Measurements from ENCODE around the gene TCEAL1. TPM values are rescaled to one million over a fixed set of nuclear protein-coding genes. Genes with fewer than 3 reads are reported as not detected.
"Not testable (repeated sequence)": the region's sequence is repeated elsewhere in the genome, so short reads cannot be mapped to it uniquely, and the experiment has no call there.

Gene TCEAL1
- total and polyA plus RNA-seq, 2 of the 13 experiments (the other 11 are each of a cell fraction or from before 2014, with no cell fraction given), result 11.2 to 14.8 TPM

DNA sequence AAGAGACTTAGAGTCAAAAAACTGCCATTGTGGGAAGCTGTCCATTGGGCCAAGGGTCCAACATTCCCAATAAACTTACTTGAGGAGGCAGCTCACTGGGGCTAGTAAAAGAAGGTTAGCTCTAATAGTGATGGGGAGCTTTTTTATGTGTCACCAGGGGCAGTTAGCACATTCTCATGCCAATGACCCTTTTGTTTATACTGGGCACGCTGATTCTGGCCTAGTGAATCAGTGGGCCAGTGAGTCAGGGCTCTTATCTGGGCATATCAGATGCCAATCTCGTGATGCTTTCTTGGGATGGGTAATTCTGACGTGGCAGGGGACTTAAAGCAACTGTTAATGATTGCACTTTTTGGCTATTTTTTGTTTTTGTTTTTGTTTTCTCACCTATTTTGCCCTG lies 27.8 kb downstream of the TCEAL1 start (continued):
- TF ChIP-seq, protein P1, sequence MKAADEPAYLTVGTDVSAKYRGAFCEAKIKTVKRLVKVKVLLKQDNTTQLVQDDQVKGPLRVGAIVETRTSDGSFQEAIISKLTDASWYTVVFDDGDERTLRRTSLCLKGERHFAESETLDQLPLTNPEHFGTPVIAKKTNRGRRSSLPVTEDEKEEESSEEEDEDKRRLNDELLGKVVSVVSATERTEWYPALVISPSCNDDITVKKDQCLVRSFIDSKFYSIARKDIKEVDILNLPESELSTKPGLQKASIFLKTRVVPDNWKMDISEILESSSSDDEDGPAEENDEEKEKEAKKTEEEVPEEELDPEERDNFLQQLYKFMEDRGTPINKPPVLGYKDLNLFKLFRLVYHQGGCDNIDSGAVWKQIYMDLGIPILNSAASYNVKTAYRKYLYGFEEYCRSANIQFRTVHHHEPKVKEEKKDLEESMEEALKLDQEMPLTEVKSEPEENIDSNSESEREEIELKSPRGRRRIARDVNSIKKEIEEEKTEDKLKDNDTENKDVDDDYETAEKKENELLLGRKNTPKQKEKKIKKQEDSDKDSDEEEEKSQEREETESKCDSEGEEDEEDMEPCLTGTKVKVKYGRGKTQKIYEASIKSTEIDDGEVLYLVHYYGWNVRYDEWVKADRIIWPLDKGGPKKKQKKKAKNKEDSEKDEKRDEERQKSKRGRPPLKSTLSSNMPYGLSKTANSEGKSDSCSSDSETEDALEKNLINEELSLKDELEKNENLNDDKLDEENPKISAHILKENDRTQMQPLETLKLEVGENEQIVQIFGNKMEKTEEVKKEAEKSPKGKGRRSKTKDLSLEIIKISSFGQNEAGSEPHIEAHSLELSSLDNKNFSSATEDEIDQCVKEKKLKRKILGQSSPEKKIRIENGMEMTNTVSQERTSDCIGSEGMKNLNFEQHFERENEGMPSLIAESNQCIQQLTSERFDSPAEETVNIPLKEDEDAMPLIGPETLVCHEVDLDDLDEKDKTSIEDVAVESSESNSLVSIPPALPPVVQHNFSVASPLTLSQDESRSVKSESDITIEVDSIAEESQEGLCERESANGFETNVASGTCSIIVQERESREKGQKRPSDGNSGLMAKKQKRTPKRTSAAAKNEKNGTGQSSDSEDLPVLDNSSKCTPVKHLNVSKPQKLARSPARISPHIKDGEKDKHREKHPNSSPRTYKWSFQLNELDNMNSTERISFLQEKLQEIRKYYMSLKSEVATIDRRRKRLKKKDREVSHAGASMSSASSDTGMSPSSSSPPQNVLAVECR (CRISPR knock-in tag; IDR thresholded peaks at IDR 0.05; ENCODE audit: borderline replicate concordance), result no peak

DNA sequence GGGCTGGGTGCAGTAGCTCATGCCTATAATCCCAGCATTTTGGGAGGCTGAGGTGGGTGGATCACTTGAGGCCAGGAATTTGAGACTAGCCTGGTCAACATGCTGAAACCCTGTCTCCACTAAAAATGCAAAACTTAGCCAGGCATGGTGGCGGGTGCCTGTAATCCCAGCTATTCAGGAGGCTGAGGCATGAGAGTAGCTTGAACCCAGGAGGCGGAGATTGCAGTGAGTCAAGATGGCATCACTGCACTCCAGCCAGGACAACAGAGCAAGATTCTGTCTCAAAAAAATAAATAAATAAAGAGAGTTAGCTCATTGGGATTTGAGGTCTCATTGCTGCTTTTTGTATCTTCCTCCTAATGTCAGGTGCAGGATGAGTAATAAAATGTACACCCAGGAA lies 28.3 kb downstream of the TCEAL1 start:
- H3K4me3 ChIP-seq (replicated peaks in 1 of 3; ENCODE audit: insufficient read depth in 1 of 3, low read depth in 2 of 3, low read length in 3 of 3); H3K4me2 ChIP-seq (ENCODE audit: low read depth, low read length); H2AFZ ChIP-seq (ENCODE audit: low read length); H3K36me3 ChIP-seq (replicated peaks in 1 of 2; ENCODE audit: control insufficient read depth in 1 of 2, insufficient read depth in 2 of 2, low read length in 2 of 2); H3K9ac ChIP-seq (ENCODE audit: insufficient read depth, low read depth, low read length); H3K9me3 ChIP-seq (ENCODE audit: low read length); CTCF ChIA-PET (ENCODE audit: low intra/inter-chr PET ratio, low total read pairs); DNase-seq (ENCODE audit: low spot score); H3K27me3 ChIP-seq (ENCODE audit: control insufficient read depth in 1 of 2, insufficient read depth in 2 of 2, low read length in 2 of 2); BruUV-seq (replicated peaks); intact Hi-C loops (cut with micrococcal nuclease; ENCODE audit: unreplicated experiment); ATAC-seq; POLR2A ChIA-PET; H4K20me1 ChIP-seq (ENCODE audit: insufficient read depth, low read length); FAIRE-seq; H3K27ac ChIP-seq (ENCODE audit: extremely low read length, insufficient read depth, low read length); in situ Hi-C loops (cut with HindIII; ENCODE audit: extremely low pct_ligation_motif_present, low pct_unique_long_range_greater_than_20kb); H3K79me2 ChIP-seq (ENCODE audit: insufficient read depth, low read length): not testable (repeated sequence)
- 77% methylated on average over 2 of the region's 2 CpGs for WGBS (ENCODE audit: low lambda C conversion rate)
- peaks cover 13% of the 10 kb centered on the region for H3K4me1 ChIP-seq (ENCODE audit: insufficient read depth, low read length)
